Astrocyte (in vitro differentiated cells and primary cell): ENCODE measurements around the gene SAMD9L. TPM values are rescaled to one million over a fixed set of nuclear protein-coding genes. Genes with fewer than 3 reads are reported as not detected.

Source experiments
- DNase-seq: peaks from one replicate; pipeline ENCODE4 v3.0.0-alpha.2; 2010; ENCODE audit warnings: low read depth
- FAIRE-seq: peaks from 2 replicates; lab custom pipeline; 2011; peaks lifted over from hg19 to GRCh38; lab: Jason Lieb, UNC
- H2AFZ ChIP-seq: 2 replicates; pipeline ENCODE4 v1.6.0; 2012; ENCODE audit warnings: low read depth, low read length, inconsistent platforms
- H3K27ac ChIP-seq: 2 replicates; pipeline ENCODE4 v1.5.1; 2011; ENCODE audit warnings: low read depth, low read length, inconsistent platforms
- H3K27me3 ChIP-seq: 2 replicates; pipeline ENCODE4 v1.6.0; 2011; ENCODE audit warnings: low read length, inconsistent platforms; ENCODE audit not compliant: insufficient read depth
- H3K36me3 ChIP-seq: 2 replicates; pipeline ENCODE4 v1.5.1; 2011; ENCODE audit warnings: low read length, inconsistent platforms; ENCODE audit not compliant: insufficient read depth
- H3K4me1 ChIP-seq: 2 replicates; pipeline ENCODE4 v1.5.1; 2011; ENCODE audit warnings: low read length, inconsistent platforms; ENCODE audit not compliant: insufficient read depth
- H3K4me2 ChIP-seq: 2 replicates; pipeline ENCODE4 v1.6.0; 2012; ENCODE audit warnings: low read length, inconsistent platforms
- H3K4me3 ChIP-seq: 2 replicates; pipeline ENCODE4 v1.5.1; 2011; ENCODE audit warnings: low read depth, mild to moderate bottlenecking, low read length, inconsistent platforms; ENCODE audit not compliant: insufficient read depth
- H3K79me2 ChIP-seq: 2 replicates; pipeline ENCODE4 v1.6.0; 2012; ENCODE audit warnings: mild to moderate bottlenecking, low read length, inconsistent platforms; ENCODE audit not compliant: insufficient read depth
- H3K9ac ChIP-seq: 2 replicates; pipeline ENCODE4 v1.6.0; 2012; ENCODE audit warnings: mild to moderate bottlenecking, low read length, inconsistent platforms
- H3K9me3 ChIP-seq: 2 replicates; pipeline ENCODE4 v1.5.1; 2012; ENCODE audit warnings: low read depth, mild to moderate bottlenecking, low read length, inconsistent platforms; ENCODE audit not compliant: insufficient read depth
- H4K20me1 ChIP-seq: 2 replicates; pipeline ENCODE4 v1.6.0; 2012; ENCODE audit warnings: low read length, inconsistent platforms; ENCODE audit not compliant: insufficient read depth
- H3K27ac Mint-ChIP-seq: one replicate; pipeline ENCODE4 v1.8.0; 2021; ENCODE audit warnings: mild to moderate bottlenecking, mixed read lengths; ENCODE audit not compliant: unreplicated experiment
- H3K27me3 Mint-ChIP-seq: one replicate; pipeline ENCODE4 v1.8.0; 2021; ENCODE audit warnings: low read depth, mixed read lengths; ENCODE audit not compliant: unreplicated experiment
- H3K36me3 Mint-ChIP-seq: one replicate; pipeline ENCODE4 v1.8.0; 2021; ENCODE audit warnings: low read depth, mixed read lengths; ENCODE audit not compliant: unreplicated experiment
- H3K4me1 Mint-ChIP-seq: one replicate; pipeline ENCODE4 v1.8.0; 2021; ENCODE audit warnings: low read depth, mixed read lengths; ENCODE audit not compliant: unreplicated experiment
- H3K4me3 Mint-ChIP-seq: one replicate; pipeline ENCODE4 v1.8.0; 2021; ENCODE audit warnings: mild to moderate bottlenecking, moderate library complexity, mixed read lengths; ENCODE audit not compliant: unreplicated experiment
- H3K9me3 Mint-ChIP-seq: one replicate; pipeline ENCODE4 v1.8.0; 2021; ENCODE audit warnings: mild to moderate bottlenecking, mixed read lengths; ENCODE audit not compliant: unreplicated experiment
- EZH2 ChIP-seq: IDR thresholded peaks from 2 replicates; pipeline ENCODE4 v1.6.1; 2012; ENCODE audit warnings: mild to moderate bottlenecking, low read length, inconsistent platforms; ENCODE audit not compliant: insufficient read depth
- total RNA-seq: library from RNA; stranded (reverse); gene quantifications from 2 replicates; pipeline ENCODE4 v1.2.1, GENCODE V29; 2021
- TF ChIP-seq, protein P1 (sequence below): IDR thresholded peaks from 2 replicates; pipeline ENCODE4 v1.5.1; 2011; ENCODE audit warnings: low read depth, mild to moderate bottlenecking, inconsistent platforms, low read length, moderate library complexity; ENCODE audit not compliant: insufficient read depth

The SAMD9L gene
- total RNA-seq, 1 donor from 2014 or later = 45.2 TPM

DNA sequence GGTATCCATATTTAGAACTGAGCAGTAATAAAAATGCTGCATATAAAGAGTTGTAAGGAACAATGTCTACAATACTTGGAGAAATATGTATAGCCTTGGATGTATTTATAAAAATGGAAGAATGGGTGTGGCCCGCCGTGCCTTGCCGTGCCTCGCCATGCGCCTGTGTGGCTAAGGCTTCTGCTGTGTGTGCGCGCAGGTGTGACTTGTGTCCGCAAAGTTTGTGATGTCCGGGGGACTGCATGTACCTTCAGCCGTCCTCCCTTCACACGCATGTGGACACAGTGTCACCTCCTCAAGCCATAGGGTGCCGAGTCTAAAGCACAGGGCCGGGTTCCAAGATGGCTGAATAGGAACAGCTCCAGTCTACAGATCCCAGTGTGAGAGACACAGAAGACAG lies 40.2 kb downstream of the SAMD9L start:
- no peak overlapping the region for H3K27ac ChIP-seq
- peaks cover 5% of the 10 kb centered on the region for H3K36me3 ChIP-seq
- H3K9me3 ChIP-seq = no peaks in the 10 kb centered on the region
- FAIRE-seq (no peak), DNase-seq (no peak)
- no peaks in the 10 kb centered on the region for H3K4me1 ChIP-seq
- Mint-ChIP-seq H3K27me3 (peaks cover 14% of the 10 kb centered on the region), H3K9me3 (peaks cover 36% of the 10 kb centered on the region), H3K36me3 (peaks cover 77% of the 10 kb centered on the region), H3K27ac (no peak overlapping the region), H3K4me1 (peaks cover 11% of the 10 kb centered on the region), H3K4me3 (no peak overlapping the region)
- H3K4me3 ChIP-seq = no peak overlapping the region
- no peaks in the 10 kb centered on the region for H3K79me2 ChIP-seq
- no peaks in the 10 kb centered on the region for H3K27me3 ChIP-seq
- no peaks in the 10 kb centered on the region for H4K20me1 ChIP-seq
- no peak overlapping the region for H3K4me2 ChIP-seq
- no peak overlapping the region for H3K9ac ChIP-seq
- H2AFZ ChIP-seq = no peak overlapping the region
- no peak for TF ChIP-seq EZH2
- TF ChIP-seq, protein P1, sequence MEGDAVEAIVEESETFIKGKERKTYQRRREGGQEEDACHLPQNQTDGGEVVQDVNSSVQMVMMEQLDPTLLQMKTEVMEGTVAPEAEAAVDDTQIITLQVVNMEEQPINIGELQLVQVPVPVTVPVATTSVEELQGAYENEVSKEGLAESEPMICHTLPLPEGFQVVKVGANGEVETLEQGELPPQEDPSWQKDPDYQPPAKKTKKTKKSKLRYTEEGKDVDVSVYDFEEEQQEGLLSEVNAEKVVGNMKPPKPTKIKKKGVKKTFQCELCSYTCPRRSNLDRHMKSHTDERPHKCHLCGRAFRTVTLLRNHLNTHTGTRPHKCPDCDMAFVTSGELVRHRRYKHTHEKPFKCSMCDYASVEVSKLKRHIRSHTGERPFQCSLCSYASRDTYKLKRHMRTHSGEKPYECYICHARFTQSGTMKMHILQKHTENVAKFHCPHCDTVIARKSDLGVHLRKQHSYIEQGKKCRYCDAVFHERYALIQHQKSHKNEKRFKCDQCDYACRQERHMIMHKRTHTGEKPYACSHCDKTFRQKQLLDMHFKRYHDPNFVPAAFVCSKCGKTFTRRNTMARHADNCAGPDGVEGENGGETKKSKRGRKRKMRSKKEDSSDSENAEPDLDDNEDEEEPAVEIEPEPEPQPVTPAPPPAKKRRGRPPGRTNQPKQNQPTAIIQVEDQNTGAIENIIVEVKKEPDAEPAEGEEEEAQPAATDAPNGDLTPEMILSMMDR = no peak

DNA sequence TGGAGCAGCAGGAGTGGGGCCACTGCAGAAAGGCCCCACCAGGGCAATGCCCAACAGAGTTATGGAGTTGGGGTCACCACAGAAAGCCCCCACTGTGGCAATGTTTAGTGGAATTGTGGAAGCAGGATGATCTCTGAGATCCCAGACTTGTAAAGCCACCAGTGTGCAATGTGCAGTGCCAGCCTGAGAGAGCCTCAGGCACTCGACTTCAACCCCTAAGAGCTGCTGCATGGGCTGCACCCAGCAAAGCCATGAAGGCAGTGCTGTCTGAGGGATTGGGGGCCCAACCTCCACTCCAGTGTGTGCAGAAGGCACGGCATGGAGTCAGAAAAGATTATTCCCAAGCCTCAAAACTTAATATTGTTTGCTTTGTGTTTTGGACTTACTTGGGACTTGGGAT lies 50.8 kb downstream of the SAMD9L start:
- FAIRE-seq (no peak), DNase-seq (no peak)
- Histone ChIP-seq H4K20me1 (no peaks in the 10 kb centered on the region), H3K36me3 (no peaks in the 10 kb centered on the region), H3K4me1 (no peaks in the 10 kb centered on the region), H3K9ac (no peak overlapping the region), H3K9me3 (no peaks in the 10 kb centered on the region), H3K4me2 (no peak overlapping the region), H3K4me3 (no peak overlapping the region), H3K27ac (no peak overlapping the region), H3K79me2 (no peaks in the 10 kb centered on the region), H2AFZ (no peak overlapping the region), H3K27me3 (peaks cover 7% of the 10 kb centered on the region)
- peaks cover 3% of the 10 kb centered on the region for H3K27me3 Mint-ChIP-seq
- H3K27ac Mint-ChIP-seq = no peak overlapping the region
- no peak overlapping the region for H3K4me3 Mint-ChIP-seq
- peaks cover 4% of the 10 kb centered on the region for H3K9me3 Mint-ChIP-seq
- peaks cover 17% of the 10 kb centered on the region for H3K36me3 Mint-ChIP-seq
- H3K4me1 Mint-ChIP-seq = no peaks in the 10 kb centered on the region
- TF ChIP-seq, protein P1 = no peak
- no peak for TF ChIP-seq EZH2

DNA sequence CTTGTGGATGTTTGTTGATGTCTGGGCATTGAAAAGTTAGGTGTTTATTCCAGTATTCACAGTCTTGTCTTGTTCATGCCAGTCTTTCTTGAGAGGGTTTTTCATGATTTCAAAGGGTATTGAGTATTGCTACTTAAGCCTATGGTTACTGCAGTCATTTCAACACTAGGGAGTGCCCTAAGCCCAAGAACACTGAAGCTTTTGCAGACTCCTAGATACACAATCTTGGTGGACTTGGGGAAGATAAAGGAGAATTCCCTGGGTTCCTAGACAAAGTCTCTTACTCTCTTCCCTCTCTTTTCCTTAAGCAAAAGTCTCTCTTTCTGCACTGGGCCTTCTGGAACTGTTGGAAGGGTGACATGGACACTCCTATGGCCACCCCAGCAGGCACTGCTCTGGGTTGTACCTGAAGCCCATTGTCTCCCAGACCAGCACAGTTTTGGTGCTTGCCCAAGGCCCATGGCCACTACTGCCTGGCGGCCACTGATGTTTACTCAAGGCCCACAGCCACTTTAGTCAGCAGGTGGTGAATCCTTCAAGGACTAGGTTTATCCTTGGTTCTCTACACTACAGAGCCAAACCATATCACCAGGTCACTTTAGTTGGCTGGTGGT lies 55.3 kb downstream of the SAMD9L start:
- no peak for TF ChIP-seq EZH2
- TF ChIP-seq, protein P1 = peak; percentile 62
- no peak for FAIRE-seq
- Histone ChIP-seq H4K20me1 (no peaks in the 10 kb centered on the region), H3K9me3 (no peaks in the 10 kb centered on the region), H3K79me2 (no peaks in the 10 kb centered on the region), H3K4me1 (no peaks in the 10 kb centered on the region), H3K27me3 (peaks cover 5% of the 10 kb centered on the region), H3K4me2 (no peak overlapping the region), H3K27ac (no peak overlapping the region), H3K4me3 (no peak overlapping the region), H3K36me3 (no peaks in the 10 kb centered on the region), H3K9ac (no peak overlapping the region), H2AFZ (no peak overlapping the region)
- Mint-ChIP-seq H3K9me3 (peaks cover 4% of the 10 kb centered on the region), H3K36me3 (no peaks in the 10 kb centered on the region), H3K4me1 (no peaks in the 10 kb centered on the region), H3K27me3 (peaks cover 10% of the 10 kb centered on the region), H3K4me3 (no peak overlapping the region), H3K27ac (no peak overlapping the region)
- DNase-seq = peak; percentile 33
